ENCODE measurements around the gene ADGRF3. TPM values are rescaled to one million over a fixed set of nuclear protein-coding genes. Genes with fewer than 3 reads are reported as not detected.
A peak's percentile ranks its signal among the peaks of the same experiment; 100 is the strongest.
"Not testable (repeated sequence)": the region's sequence is repeated elsewhere in the genome, so short reads cannot be mapped to it uniquely, and the experiment has no call there.

ADGRF3 gene
- total RNA-seq, 1 experiment from 2014 or later, result 0.28 TPM

DNA sequence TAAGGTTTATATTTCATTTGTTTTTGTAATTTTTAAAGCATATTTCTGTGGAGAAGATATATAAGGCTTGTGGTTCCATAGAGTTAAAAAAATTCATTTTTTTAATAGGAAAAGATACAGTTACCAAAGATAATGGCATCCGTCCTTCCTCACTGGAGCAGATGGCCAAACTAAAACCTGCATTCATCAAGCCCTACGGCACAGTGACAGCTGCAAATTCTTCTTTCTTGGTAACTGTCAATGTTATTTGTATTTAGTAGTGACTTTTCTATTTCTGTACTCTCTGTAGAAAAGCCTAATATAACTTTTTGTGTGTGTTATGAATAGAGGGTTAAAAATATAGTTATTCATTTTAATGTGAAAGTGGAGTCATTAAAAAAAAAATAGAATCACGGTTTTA is 66.7 kb downstream of the ADGRF3 start:
- DNase-seq (ENCODE audit: low spot score), result no peak

DNA sequence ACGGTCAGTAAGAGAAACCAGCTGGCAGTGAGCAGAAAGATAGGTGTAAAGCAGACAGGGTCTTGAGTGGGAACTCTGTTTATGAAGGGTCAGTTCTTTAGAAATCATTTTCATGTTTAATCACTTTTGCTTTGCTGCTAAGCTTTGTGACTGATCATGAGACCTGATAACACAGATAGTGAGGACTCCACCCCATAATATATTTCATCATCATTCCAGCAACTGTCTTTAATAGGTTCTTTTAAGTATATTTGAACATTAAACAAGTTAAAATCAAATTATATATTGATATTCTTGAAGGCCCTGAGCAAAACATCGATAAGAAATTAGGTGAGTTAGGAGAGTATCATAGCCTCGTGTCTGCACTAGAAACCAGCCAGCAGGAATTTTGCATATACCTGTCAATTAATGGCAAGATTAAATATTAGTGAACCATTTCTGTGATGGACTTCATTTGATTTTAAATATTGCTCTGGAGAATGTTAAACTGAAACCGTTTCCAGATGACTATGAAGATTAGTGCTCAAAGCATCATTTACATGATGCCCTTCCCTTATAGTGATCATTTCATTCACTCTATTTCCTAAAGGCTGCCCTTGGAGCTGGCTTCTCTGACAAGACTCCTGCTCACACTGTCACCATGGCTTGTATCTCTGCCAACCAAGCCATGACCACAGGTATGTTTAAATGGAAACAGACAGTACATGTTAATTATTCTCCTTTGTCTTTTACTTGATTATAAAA is 69.9 kb downstream of the ADGRF3 start:
- no peak for DNase-seq (ENCODE audit: low spot score)

DNA sequence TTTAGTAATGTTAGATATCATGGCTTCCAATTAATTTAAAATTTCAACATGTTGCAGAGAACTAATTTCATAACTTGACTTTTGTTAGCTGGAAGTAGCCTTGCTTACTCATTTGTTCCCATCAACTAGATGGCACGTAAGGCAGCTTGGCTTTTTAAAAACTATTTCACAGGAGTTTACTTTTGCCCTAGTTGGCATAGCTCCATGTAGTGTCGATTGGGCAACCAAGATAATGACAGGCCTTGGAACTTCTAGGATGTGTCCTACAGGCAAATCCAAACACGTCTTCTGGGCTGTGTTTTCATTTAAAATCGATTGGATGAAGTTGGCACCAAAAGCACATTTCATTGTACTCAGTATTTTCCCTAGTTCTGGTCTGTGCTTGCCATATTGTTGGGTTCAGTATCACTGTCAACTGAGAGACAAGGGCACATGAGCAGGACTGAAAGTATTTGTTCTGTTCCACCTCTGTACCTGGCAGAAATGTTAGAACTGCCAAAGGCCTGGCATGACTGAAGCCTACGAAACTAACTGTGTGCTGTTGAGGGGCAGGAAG is 72.5 kb downstream of the ADGRF3 start:
- peak; percentile 58 for DNase-seq (ENCODE audit: low spot score)

DNA sequence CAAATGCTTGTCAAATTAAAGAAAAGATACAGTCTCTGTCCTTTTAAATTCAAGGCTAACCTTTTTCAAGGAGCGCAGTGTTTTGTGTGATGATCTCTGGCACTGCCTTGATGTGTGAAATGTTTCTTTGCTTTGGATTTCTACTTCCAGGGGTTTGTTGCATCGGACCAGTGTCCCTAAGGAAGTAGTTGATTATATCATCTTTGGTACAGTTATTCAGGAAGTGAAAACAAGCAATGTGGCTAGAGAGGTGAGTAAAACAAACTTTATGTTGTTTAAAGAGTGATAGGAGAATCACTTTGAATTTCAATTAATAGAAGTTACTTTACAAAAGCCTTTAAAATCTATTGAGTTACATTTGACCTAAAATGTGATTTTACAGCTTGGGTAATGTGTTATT is 73.1 kb downstream of the ADGRF3 start:
- no peak for DNase-seq (ENCODE audit: low spot score)

DNA sequence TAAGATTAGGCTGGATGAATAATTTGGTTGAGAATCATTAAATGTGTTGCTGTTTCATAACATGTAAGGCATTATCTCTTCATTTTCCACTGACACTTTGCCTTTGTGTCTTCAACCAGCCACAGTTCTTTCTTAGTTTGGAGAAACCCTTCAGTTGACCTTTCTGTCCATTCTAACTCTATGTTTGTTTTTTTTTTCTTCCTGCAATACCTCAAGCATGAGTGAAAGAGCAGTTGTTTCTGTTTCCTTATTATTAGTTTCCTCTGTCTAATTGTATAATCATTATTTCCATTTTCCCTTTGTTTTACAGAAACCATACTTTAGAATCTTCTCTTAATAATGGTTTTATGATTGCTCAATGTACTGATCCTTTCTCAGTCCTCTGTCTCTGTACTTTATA is 76.2 kb downstream of the ADGRF3 start:
- no peak for DNase-seq (ENCODE audit: low spot score)

DNA sequence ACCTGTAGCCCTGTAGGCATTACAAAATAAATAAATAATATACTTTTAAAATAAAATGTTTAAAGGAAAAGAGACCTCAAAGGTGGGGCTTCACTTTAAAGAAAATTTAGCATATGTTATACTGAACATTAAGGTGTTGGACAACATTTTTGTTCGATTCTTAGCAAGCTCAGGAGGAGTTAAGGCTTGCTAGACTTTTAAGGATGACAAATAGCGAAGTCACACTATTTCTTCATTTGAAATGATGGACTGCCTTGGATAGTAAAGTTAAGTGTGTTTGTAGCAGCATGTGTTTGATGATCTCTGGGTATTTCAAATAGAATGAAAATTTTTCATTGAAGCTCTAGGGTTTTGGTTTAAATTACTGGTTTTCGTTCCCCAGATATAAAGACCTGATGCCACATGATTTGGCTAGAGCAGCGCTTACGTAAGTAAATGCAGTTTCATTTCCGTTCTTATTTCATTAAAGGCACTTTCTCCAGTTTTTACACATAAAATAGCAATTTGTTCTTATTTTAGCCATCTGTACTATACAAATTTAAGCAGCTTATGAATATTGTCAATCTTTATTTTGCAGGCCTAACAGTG is 76.9 kb downstream of the ADGRF3 start:
- DNase-seq (ENCODE audit: low spot score), result no peak

DNA sequence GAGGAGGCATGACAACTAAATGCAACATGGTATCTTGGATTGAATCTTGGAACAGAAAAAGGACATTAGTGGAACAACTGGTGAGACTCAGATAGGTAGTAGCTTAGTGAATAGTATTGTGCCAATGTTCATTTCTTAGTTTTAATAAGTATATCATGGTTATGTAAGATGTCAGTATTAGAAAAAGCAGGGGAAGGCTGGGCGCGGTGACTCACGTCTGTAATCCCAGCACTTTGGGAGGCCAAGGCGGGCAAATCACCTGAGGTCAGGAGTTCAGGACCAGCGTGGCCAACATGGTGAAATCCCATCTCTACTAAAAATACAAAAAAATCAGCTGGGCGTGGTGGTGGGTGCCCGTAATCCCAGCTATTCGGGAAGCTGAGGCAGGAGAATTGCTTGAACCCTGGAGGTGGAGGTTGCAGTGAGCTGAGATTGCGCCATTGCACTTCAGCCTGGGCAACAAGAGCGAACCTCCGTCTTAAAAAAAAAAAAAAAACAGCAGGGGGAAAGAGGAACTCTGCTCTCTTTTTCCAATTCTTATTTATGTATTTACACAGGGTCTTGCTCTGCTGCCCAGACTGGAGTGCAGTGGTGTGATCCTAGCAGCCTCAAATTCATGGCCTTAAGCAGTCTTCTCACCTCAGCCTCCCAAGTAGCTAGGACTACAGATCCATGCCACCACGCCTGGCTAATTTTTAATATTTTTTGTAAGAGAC is 77.8 kb downstream of the ADGRF3 start:
- not testable (repeated sequence) for DNase-seq (ENCODE audit: low spot score)

DNA sequence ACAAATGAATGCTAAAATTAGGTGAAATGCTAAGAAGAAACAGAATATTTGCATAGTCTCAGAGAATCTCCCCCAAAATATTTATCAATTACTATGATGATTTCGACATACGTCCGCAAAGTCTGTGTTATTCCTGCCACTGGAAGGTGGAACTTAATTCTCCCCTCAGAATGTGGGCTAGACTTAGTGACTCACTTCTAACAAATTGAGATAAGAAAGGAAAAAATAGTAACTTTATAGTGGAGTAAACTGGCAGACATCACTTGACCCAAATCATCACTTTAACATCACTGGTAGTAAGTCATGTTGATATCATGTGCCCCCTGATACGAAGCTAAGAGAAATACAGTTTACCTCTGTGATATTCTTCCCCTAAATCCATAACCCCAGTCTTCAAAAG is 78.4 kb downstream of the ADGRF3 start:
- no peak for DNase-seq (ENCODE audit: low spot score)

DNA sequence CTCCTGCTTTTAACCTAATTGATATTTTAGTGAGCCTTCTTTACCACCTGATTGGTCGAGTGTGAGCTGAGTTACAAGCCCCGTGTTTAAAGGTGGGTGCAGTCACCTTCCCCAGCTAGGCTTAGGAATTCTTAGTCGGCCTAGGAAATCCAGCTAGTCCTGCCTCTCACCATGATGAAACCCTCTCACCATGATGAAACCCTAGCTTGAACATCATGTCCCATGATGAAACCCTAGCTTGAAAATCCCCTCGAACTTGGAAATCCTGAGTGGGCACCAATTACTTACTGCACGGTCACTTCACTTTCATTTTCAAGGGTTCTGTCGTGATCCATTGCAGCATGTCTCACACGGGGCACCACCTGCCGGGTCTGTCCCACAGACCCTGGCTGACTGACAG is 87.8 kb downstream of the ADGRF3 start:
- not testable (repeated sequence) for DNase-seq (ENCODE audit: low spot score)

Other genes with a start within 250 kb of the ADGRF3 start
- gene GAREM2, start 173.7 kb downstream of the ADGRF3 start, total RNA-seq (2014; rRNA removed; shearing (Covaris generic)), result 0.33 and 0.55 TPM in 2 replicates
- 56.2 and 58.9 TPM in 2 replicates for gene HADHA, start 102.2 kb downstream of the ADGRF3 start, total RNA-seq (2014; rRNA removed; shearing (Covaris generic))
- 25.2 and 26.6 TPM in 2 replicates for gene HADHB, start 101.8 kb downstream of the ADGRF3 start, total RNA-seq (2014; rRNA removed; shearing (Covaris generic))
- gene SELENOI, start 646 bp downstream of the ADGRF3 start, total RNA-seq (2014; rRNA removed; shearing (Covaris generic)), result 23.6 and 32.9 TPM in 2 replicates
- gene DRC1, start 55.1 kb upstream of the ADGRF3 start, total RNA-seq (2014; rRNA removed; shearing (Covaris generic)), result not detected in 2 replicates
- under 0.01 TPM in 1 of 2 replicates, not detected in the other for gene OTOF, start 131.3 kb upstream of the ADGRF3 start, total RNA-seq (2014; rRNA removed; shearing (Covaris generic))

All from HT-29 (cell line).